ENCODE results near the gene CDAN1. TPM values are rescaled to one million over a fixed set of nuclear protein-coding genes. Genes with fewer than 3 reads are reported as not detected.

Gene CDAN1
- total and polyA plus RNA-seq, 2 donors (not counting 3 experiments of a cell fraction or from before 2014, with no cell fraction given): 7.2 to 23.4 TPM

GRCh38 chr15:42734076-42734672, 2.8 kb downstream of the CDAN1 start:
- H3K9me3 ChIP-seq (replicated peaks; ENCODE audit: control insufficient read depth, insufficient read depth, low read length): no peaks in the 10 kb centered on the region
- dilution Hi-C loops (cut with MboI; ENCODE audit: extremely low pct_ligation_motif_present, low sequenced_read_pairs) (no loop called here), intact Hi-C loops (cut with micrococcal nuclease) (no loop called here)
- no peak for FAIRE-seq
- H3K4me1 ChIP-seq (ENCODE audit: control insufficient read depth, extremely low read depth, insufficient read depth, low read length): peaks cover 11% of the 10 kb centered on the region
- peaks cover 9% of the 10 kb centered on the region for H3K79me2 ChIP-seq (ENCODE audit: control insufficient read depth, insufficient read depth, low read length)
- H3K9ac ChIP-seq (replicated peaks; ENCODE audit: extremely low read depth, insufficient read depth, low read length): no peak overlapping the region
- H2AFZ ChIP-seq (ENCODE audit: low read depth, low read length): no peak overlapping the region
- H3K9me1 ChIP-seq (replicated peaks; ENCODE audit: control insufficient read depth, extremely low read depth, insufficient read depth, low read length): no peaks in the 10 kb centered on the region
- DNase-seq (ENCODE audit: low read depth, low spot score): no peak
- ChIA-PET CTCF (interaction anchor here (2.4 to 5.5 kb wide), 2 partner anchors 11 to 192 kb away, joined by 8 to 30 read pairs; no protein-coding TSS in a partner anchor), POLR2A (no interaction called here)
- H4K20me1 ChIP-seq (replicated peaks; ENCODE audit: control insufficient read depth, extremely low read depth, insufficient read depth, low read length): no peaks in the 10 kb centered on the region
- no peak overlapping the region for H3K4me3 ChIP-seq (replicated peaks in 1 of 3; ENCODE audit: insufficient read depth in 1 of 3, low read depth in 1 of 3, low read length in 3 of 3)
- peaks cover 10 to 41% of the 10 kb centered on the region in 2 experiments for H3K36me3 ChIP-seq (ENCODE audit: control insufficient read depth in 2 of 2, extremely low read depth in 1 of 2, insufficient read depth in 2 of 2, low read length in 2 of 2)
- no peak overlapping the region for H3K4me2 ChIP-seq (ENCODE audit: insufficient read depth, low read length)
- no peaks in the 10 kb centered on the region for H3K27me3 ChIP-seq (ENCODE audit: control insufficient read depth in 2 of 2, insufficient read depth in 2 of 2, low read length in 2 of 2)
- TF ChIP-seq MYC (IDR thresholded peaks at IDR 0.05; ENCODE audit: low read depth, low read length) (no peak), MAX (IDR thresholded peaks at IDR 0.05; ENCODE audit: insufficient read depth, insufficient read length) (no peak), EZH2 (IDR thresholded peaks at IDR 0.05; ENCODE audit: borderline replicate concordance, low read depth, low read length, severe bottlenecking) (no peak), FOS (IDR thresholded peaks at IDR 0.05; ENCODE audit: borderline replicate concordance, insufficient read depth, low read length) (no peak)
- H3K27ac ChIP-seq (ENCODE audit: insufficient read depth, low read depth, low read length): no peak overlapping the region
- no TSS peak for BruUV-seq (replicated peaks)

DNA sequence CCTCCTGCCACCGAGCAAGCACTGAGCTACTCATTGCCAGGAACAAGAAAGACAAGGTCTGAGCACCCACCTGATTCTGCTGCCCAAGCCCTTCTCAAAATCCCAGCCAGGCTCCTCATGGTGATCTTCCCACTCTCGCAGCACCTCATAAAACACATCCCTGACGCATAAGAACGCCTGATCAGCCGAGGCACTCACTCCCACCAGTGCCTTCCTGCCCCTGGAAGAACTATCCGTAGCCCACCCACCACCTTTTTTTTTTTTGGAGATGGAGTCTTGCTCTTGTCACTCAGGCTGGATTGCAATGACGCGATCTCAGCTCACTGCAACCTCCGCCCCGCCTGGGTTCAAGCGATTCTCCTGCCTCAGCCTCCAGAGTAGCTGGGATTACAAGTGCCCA, 3.9 kb downstream of the CDAN1 start:
- H3K9me3 ChIP-seq (replicated peaks; ENCODE audit: control insufficient read depth, insufficient read depth, low read length): no peaks in the 10 kb centered on the region
- TF ChIP-seq MYC (IDR thresholded peaks at IDR 0.05; ENCODE audit: low read depth, low read length): no peak
- TF ChIP-seq JUN (IDR thresholded peaks at IDR 0.05; ENCODE audit: borderline replicate concordance, insufficient read depth, insufficient read length, low read depth): no peak
- TF ChIP-seq, protein P1, sequence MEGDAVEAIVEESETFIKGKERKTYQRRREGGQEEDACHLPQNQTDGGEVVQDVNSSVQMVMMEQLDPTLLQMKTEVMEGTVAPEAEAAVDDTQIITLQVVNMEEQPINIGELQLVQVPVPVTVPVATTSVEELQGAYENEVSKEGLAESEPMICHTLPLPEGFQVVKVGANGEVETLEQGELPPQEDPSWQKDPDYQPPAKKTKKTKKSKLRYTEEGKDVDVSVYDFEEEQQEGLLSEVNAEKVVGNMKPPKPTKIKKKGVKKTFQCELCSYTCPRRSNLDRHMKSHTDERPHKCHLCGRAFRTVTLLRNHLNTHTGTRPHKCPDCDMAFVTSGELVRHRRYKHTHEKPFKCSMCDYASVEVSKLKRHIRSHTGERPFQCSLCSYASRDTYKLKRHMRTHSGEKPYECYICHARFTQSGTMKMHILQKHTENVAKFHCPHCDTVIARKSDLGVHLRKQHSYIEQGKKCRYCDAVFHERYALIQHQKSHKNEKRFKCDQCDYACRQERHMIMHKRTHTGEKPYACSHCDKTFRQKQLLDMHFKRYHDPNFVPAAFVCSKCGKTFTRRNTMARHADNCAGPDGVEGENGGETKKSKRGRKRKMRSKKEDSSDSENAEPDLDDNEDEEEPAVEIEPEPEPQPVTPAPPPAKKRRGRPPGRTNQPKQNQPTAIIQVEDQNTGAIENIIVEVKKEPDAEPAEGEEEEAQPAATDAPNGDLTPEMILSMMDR (IDR thresholded peaks at IDR 0.05; ENCODE audit: extremely low read depth in 1 of 2, insufficient read depth in 1 of 2, low read depth in 1 of 2, low read length in 2 of 2): no peak
- no peak for TF ChIP-seq POLR2AphosphoS5 (IDR thresholded peaks at IDR 0.05; ENCODE audit: insufficient read depth, low read depth, low read length)
- TF ChIP-seq FOS (IDR thresholded peaks at IDR 0.05; ENCODE audit: borderline replicate concordance, insufficient read depth, low read length): no peak
- no peak for TF ChIP-seq POLR2A (IDR thresholded peaks at IDR 0.05; ENCODE audit: low read depth, low read length)
- no peak for TF ChIP-seq MAX (IDR thresholded peaks at IDR 0.05; ENCODE audit: insufficient read depth, insufficient read length)
- TF ChIP-seq EZH2 (IDR thresholded peaks at IDR 0.05; ENCODE audit: borderline replicate concordance, low read depth, low read length, severe bottlenecking): no peak
- TF ChIP-seq GATA2 (IDR thresholded peaks at IDR 0.05; ENCODE audit: insufficient read depth, insufficient read length, low read depth, low read length): no peak
- H3K36me3 ChIP-seq (ENCODE audit: control insufficient read depth in 2 of 2, extremely low read depth in 1 of 2, insufficient read depth in 2 of 2, low read length in 2 of 2): peaks cover 13 to 51% of the 10 kb centered on the region in 2 experiments
- H3K4me3 ChIP-seq (replicated peaks in 1 of 3; ENCODE audit: insufficient read depth in 1 of 3, low read depth in 1 of 3, low read length in 3 of 3): no peak overlapping the region
- dilution Hi-C loops (cut with MboI; ENCODE audit: extremely low pct_ligation_motif_present, low sequenced_read_pairs) (no loop called here), intact Hi-C loops (cut with micrococcal nuclease) (no loop called here)
- H3K9me1 ChIP-seq (replicated peaks; ENCODE audit: control insufficient read depth, extremely low read depth, insufficient read depth, low read length): no peaks in the 10 kb centered on the region
- H3K4me1 ChIP-seq (ENCODE audit: control insufficient read depth, extremely low read depth, insufficient read depth, low read length): peaks cover 11% of the 10 kb centered on the region
- no peaks in the 10 kb centered on the region for H4K20me1 ChIP-seq (replicated peaks; ENCODE audit: control insufficient read depth, extremely low read depth, insufficient read depth, low read length)
- H3K4me2 ChIP-seq (ENCODE audit: insufficient read depth, low read length): no peak overlapping the region
- H3K27ac ChIP-seq (ENCODE audit: insufficient read depth, low read depth, low read length): no peak overlapping the region
- DNase-seq (ENCODE audit: low read depth, low spot score): no peak
- peaks cover 9% of the 10 kb centered on the region for H3K79me2 ChIP-seq (ENCODE audit: control insufficient read depth, insufficient read depth, low read length)
- no peak overlapping the region for H2AFZ ChIP-seq (ENCODE audit: low read depth, low read length)
- H3K9ac ChIP-seq (replicated peaks; ENCODE audit: extremely low read depth, insufficient read depth, low read length): no peak overlapping the region
- no peaks in the 10 kb centered on the region for H3K27me3 ChIP-seq (ENCODE audit: control insufficient read depth in 2 of 2, insufficient read depth in 2 of 2, low read length in 2 of 2)
- ChIA-PET POLR2A (no interaction called here), CTCF (interaction anchor here (2.4 to 5.5 kb wide), 2 partner anchors 10 to 193 kb away, joined by 8 to 30 read pairs; no protein-coding TSS in a partner anchor)
- BruUV-seq (replicated peaks): no TSS peak
- FAIRE-seq: no peak
